DOHH2 (cell line): Measurements from ENCODE around the gene STAG1.
"Not testable (repeated sequence)": the region's sequence is repeated elsewhere in the genome, so short reads cannot be mapped to it uniquely, and the experiment has no call there.

Experiments used
- H3F3A ChIP-seq: fragments of 200-600 bp; sonication (generic), shearing (Covaris generic); 2 replicates; pipeline ENCODE4 v1.6.0; 2016; ENCODE audit warnings: antibody characterized with exemption, mild to moderate bottlenecking; ENCODE audit not compliant: control insufficient read depth, insufficient read depth
- H3K27ac ChIP-seq: fragments of 200-600 bp; sonication (generic); 2 replicates; pipeline ENCODE4 v1.5.1; 2014; ENCODE audit warnings: low read depth, mild to moderate bottlenecking, low read length, moderate library complexity
- H3K27me3 ChIP-seq: fragments of 200-600 bp; sonication (generic); 2 replicates; pipeline ENCODE4 v1.6.1; 2014; ENCODE audit warnings: mild to moderate bottlenecking, low read length, mixed read lengths; ENCODE audit not compliant: control insufficient read depth
- H3K36me3 ChIP-seq: fragments of 200-600 bp; sonication (generic); 2 replicates; pipeline ENCODE4 v1.6.1; 2014; ENCODE audit warnings: mild to moderate bottlenecking, low read length, moderate library complexity, mixed read lengths; ENCODE audit not compliant: control insufficient read depth
- H3K4me1 ChIP-seq: fragments of 200-600 bp; sonication (generic); 2 replicates; pipeline ENCODE4 v1.6.1; 2014; ENCODE audit warnings: mild to moderate bottlenecking, low read length, mixed read lengths; ENCODE audit not compliant: control insufficient read depth
- H3K4me2 ChIP-seq: fragments of 200-600 bp; sonication (generic); 2 replicates; pipeline ENCODE4 v1.6.0; 2014; ENCODE audit warnings: mild to moderate bottlenecking, low read length, moderate library complexity
- H3K4me3 ChIP-seq: fragments of 200-600 bp; sonication (generic); 2 replicates; pipeline ENCODE4 v1.5.1; 2014; ENCODE audit warnings: mild to moderate bottlenecking, low read length, mixed read lengths
- H3K79me2 ChIP-seq: fragments of 200-600 bp; sonication (generic); 2 replicates; pipeline ENCODE4 v1.6.1; 2014; ENCODE audit warnings: mild to moderate bottlenecking, low read length, mixed read lengths; ENCODE audit not compliant: control insufficient read depth
- H3K9me2 ChIP-seq: fragments of 200-600 bp; sonication (generic); replicated peaks from 2 replicates; pipeline ENCODE4 v1.6.1; 2014; ENCODE audit warnings: mild to moderate bottlenecking, low read length, mixed read lengths; ENCODE audit not compliant: control insufficient read depth
- H3K9me3 ChIP-seq: fragments of 200-600 bp; sonication (generic); 2 replicates; pipeline ENCODE4 v1.6.1; 2014; ENCODE audit warnings: antibody characterized with exemption, low read length, mixed read lengths; ENCODE audit not compliant: control insufficient read depth, insufficient read depth
- H4K20me1 ChIP-seq: fragments of 200-600 bp; sonication (generic); 2 replicates; pipeline ENCODE4 v1.6.0; 2014; ENCODE audit warnings: low read depth, mild to moderate bottlenecking, antibody characterized with exemption, low read length, moderate library complexity; ENCODE audit not compliant: control insufficient read depth, insufficient read depth
- EZH2phosphoT487 ChIP-seq: fragments of 200-600 bp; sonication (generic); IDR thresholded peaks from 2 replicates; pipeline ENCODE4 v1.6.1; 2017; ENCODE audit warnings: borderline replicate concordance, mild to moderate bottlenecking, antibody characterized with exemption, low read length, moderate library complexity, mixed read lengths
- TF ChIP-seq, protein P1 (sequence below): fragments of 200-600 bp; sonication (generic); IDR thresholded peaks from one replicate; pipeline ENCODE4 v1.5.1; 2014; ENCODE audit warnings: antibody characterized with exemption, mild to moderate bottlenecking, low read depth, low read length; ENCODE audit not compliant: poor library complexity, severe bottlenecking

The STAG1 gene

DNA sequence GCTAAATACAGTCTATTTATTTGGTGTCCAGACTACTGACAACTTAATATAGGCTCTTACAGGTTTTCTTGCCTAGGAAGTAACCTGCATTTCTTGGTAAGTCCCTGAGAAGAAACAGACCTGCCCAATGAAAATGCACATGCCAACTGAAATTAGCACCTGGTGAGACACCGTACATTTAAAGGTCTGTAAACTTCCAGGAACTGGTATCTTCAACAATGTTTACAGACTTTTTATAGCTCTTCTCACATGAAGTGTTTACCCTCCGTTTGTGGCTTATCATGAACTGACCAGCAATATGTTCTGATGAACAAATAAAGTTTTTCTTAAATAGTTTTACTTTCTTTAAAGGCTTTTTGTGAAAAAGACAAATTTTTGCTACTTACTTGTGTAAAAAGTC is 408.7 kb downstream of the STAG1 start:
- TF ChIP-seq EZH2phosphoT487: no peak
- TF ChIP-seq, protein P1, sequence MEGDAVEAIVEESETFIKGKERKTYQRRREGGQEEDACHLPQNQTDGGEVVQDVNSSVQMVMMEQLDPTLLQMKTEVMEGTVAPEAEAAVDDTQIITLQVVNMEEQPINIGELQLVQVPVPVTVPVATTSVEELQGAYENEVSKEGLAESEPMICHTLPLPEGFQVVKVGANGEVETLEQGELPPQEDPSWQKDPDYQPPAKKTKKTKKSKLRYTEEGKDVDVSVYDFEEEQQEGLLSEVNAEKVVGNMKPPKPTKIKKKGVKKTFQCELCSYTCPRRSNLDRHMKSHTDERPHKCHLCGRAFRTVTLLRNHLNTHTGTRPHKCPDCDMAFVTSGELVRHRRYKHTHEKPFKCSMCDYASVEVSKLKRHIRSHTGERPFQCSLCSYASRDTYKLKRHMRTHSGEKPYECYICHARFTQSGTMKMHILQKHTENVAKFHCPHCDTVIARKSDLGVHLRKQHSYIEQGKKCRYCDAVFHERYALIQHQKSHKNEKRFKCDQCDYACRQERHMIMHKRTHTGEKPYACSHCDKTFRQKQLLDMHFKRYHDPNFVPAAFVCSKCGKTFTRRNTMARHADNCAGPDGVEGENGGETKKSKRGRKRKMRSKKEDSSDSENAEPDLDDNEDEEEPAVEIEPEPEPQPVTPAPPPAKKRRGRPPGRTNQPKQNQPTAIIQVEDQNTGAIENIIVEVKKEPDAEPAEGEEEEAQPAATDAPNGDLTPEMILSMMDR: no peak
- Histone ChIP-seq H3K27ac (no peak overlapping the region), H3K36me3 (peaks cover 32% of the 10 kb centered on the region), H3K9me3 (no peaks in the 10 kb centered on the region), H3K27me3 (no peaks in the 10 kb centered on the region), H3K9me2 (no peaks in the 10 kb centered on the region), H3F3A (no peaks in the 10 kb centered on the region), H3K4me2 (no peak overlapping the region), H4K20me1 (no peaks in the 10 kb centered on the region), H3K79me2 (no peaks in the 10 kb centered on the region), H3K4me3 (no peak overlapping the region), H3K4me1 (no peaks in the 10 kb centered on the region)

DNA sequence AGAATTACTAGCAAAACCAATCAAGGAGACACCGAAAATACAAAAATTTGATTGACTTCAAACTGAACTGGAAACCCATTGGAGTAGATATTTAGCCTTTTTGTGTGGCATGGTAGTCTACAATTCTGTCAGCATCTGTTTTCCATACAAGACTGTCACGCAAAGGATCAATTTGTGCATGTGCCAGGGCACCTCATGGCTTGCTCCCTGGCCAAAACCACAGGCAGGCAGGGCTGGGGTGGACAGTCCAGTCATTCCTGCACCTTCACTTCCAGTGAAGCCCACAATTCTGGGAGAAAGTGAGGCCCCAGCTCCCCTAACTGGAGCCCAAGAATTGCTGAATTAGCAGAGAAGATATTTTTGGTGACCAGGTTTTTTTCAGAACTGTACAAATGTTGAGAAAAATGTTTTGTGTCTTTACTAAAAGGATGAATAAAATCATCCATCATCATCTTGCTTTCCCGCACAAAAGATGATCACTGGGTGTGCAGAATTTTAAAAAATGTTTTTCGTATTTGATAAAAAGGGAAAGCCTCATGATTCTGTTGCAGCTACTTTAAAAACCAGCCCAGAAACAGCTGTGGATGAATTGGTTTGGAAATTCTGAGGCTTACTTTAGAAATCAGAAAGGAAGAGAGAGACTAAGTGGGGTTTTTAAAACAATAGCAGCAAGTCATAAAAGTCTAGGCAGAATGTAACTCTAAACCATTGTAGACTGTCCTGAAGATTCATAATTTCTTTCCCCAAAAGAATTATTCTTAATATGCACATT is 415.7 kb downstream of the STAG1 start:
- Histone ChIP-seq H3K4me1 (no peaks in the 10 kb centered on the region), H3K4me2 (no peak overlapping the region), H3K36me3 (peaks cover 66% of the 10 kb centered on the region), H3K4me3 (no peak overlapping the region), H3K9me2 (no peaks in the 10 kb centered on the region), H3K79me2 (no peaks in the 10 kb centered on the region), H3F3A (no peaks in the 10 kb centered on the region; the same call in 1 of the 2 replicates), H3K27ac (no peak overlapping the region), H3K9me3 (no peaks in the 10 kb centered on the region), H3K27me3 (no peaks in the 10 kb centered on the region), H4K20me1 (no peaks in the 10 kb centered on the region)
- TF ChIP-seq, protein P1: no peak
- TF ChIP-seq EZH2phosphoT487: no peak

DNA sequence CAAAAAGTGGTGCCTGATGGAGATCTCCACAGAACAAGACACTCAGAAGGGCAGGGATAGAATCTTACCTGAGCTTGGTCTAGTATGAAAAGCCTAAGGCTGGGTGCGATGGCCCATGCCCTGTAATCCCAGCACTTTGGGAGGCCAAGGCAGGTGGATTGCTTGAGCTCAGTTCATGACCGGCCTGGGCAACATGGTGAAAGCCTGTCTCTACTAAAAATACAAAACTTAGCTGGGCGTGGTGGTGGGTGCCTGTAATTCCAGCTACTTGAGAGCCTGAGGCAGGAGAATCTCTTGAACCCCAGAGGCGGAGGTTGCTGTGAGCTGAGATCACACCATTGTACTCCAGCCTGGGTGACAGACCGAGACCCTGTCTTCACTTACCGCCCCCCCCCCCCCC is 417.5 kb downstream of the STAG1 start:
- not testable (repeated sequence) for H3K4me3 ChIP-seq, H3K9me3 ChIP-seq, H3F3A ChIP-seq, H3K79me2 ChIP-seq, H3K9me2 ChIP-seq, H3K4me1 ChIP-seq, H3K27ac ChIP-seq, H4K20me1 ChIP-seq, H3K4me2 ChIP-seq, H3K27me3 ChIP-seq
- H3K36me3 ChIP-seq: peaks cover 66% of the 10 kb centered on the region

DNA sequence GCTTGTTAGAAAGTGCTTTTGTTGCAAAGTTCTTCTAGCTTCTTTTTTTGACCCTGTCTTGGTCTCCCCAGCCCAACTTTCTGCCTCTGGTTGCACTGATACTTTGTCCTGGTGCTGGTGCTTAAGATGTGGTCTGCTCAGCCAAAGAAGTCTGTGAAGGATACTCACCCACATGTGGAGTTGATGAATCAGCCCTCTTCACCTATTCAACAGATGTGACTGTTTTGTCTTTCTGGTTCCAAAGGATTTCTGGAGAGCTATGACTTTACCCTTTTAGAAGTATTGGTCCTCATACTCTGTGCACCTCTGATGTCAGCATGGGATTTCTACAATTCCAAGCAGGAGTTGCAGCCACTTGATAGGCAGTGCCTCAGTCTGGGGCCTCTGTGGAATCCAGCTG is 418.0 kb downstream of the STAG1 start:
- H4K20me1 ChIP-seq: no peaks in the 10 kb centered on the region
- H3K27ac ChIP-seq: no peak overlapping the region
- no peaks in the 10 kb centered on the region for H3K79me2 ChIP-seq
- no peaks in the 10 kb centered on the region for H3K9me3 ChIP-seq
- no peak overlapping the region for H3K4me2 ChIP-seq
- no peaks in the 10 kb centered on the region for H3K4me1 ChIP-seq
- TF ChIP-seq, protein P1: no peak
- TF ChIP-seq EZH2phosphoT487: no peak
- peaks cover 64% of the 10 kb centered on the region for H3K36me3 ChIP-seq
- H3K27me3 ChIP-seq: no peaks in the 10 kb centered on the region
- no peak overlapping the region for H3K4me3 ChIP-seq
- H3K9me2 ChIP-seq: no peaks in the 10 kb centered on the region
- H3F3A ChIP-seq: no peaks in the 10 kb centered on the region; the same call in 1 of the 2 replicates
